ENCODE measurements around the gene ARHGEF25.
"Not testable (repeated sequence)": the region's sequence is repeated elsewhere in the genome, so short reads cannot be mapped to it uniquely, and the experiment has no call there.

The ARHGEF25 gene

GRCh38 chr12:57609101-57609780 is 2.0 kb upstream of the ARHGEF25 start:
- DNase-seq (ENCODE audit: low read depth), result no peak

GRCh38 chr12:57609781-57610553 is 1.3 kb upstream of the ARHGEF25 start:
- DNase-seq (ENCODE audit: low read depth), result no peak

- DNase-seq (ENCODE audit: low read depth), result no peak
Measured at GRCh38 chr12:57610554-57611107, 604 bp upstream of the ARHGEF25 start.

DNA sequence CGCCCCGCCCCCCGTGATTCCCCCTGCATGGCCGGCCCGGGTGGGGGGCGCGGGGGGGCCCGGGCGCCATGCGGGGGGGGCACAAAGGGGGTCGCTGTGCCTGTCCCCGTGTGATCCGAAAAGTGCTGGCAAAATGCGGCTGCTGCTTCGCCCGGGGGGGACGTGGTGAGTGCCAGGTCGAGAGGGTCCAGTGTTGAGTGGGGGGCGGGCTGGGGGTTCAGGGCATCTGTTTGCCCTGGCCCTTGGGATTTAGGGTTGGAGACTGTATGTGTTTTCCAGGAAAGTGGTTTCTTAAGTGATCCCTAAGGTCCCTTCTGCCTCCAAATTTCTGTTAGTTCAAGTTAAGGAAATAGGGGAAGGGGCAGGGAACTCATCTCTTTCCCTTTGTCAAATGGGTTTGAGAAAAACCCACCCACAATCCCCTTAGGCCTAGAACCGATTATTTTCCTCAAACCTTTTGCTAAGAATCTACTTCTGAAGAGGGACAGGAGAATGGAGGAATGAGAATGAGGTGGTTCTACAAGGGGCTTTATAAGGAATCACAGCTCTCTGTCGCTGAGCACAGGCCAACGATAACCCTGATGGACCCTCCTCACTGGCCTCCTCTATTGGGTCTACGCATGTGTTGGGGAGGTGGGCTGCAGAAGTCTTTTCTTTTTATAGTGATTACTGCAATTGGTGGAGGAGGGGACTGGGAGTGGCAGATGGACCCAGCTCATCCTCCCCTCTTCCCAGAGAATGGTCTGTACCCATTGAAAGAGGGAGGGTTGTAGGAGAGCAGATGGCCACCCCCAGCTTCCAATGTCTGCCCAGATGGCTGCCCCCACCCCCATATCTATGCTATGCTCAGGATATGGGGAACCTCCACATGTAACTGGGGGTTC is 834 bp downstream of the ARHGEF25 start:
- no peak for DNase-seq (ENCODE audit: low read depth)

GRCh38 chr12:57612711-57613426 is 1.6 kb downstream of the ARHGEF25 start:
- no peak for DNase-seq (ENCODE audit: low read depth)

DNA sequence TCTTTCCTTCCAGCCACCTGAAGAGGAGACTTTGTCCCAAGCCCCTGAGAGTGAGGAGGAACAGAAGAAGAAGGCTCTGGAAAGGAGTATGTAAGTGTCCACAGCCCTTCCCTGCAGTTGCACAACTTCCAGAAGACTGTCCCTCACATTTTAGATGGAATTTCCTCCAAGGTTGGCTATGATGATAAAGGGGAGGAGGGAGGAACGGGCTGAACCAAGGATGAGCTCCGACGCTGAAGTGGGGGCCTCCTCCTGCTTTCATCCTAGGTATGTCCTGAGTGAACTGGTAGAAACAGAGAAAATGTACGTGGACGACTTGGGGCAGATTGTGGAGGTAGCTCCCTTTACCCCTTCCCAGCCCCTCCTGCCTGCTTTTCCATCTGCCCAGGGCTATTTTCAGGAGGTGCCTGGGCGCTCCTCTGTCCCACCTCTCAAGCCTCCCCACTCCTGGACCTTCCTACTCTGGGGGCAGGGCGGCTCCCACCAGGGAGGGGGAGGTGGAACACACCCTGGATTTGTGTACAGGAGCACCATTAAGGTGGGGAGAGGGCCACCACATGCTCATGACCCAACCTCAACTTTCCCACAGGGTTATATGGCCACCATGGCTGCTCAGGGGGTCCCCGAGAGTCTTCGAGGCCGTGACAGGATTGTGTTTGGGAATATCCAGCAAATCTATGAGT is 2.3 kb downstream of the ARHGEF25 start:
- no peak for DNase-seq (ENCODE audit: low read depth)

- DNase-seq (ENCODE audit: low read depth), result no peak
Measured at GRCh38 chr12:57614178-57614947, 3.1 kb downstream of the ARHGEF25 start.

DNA sequence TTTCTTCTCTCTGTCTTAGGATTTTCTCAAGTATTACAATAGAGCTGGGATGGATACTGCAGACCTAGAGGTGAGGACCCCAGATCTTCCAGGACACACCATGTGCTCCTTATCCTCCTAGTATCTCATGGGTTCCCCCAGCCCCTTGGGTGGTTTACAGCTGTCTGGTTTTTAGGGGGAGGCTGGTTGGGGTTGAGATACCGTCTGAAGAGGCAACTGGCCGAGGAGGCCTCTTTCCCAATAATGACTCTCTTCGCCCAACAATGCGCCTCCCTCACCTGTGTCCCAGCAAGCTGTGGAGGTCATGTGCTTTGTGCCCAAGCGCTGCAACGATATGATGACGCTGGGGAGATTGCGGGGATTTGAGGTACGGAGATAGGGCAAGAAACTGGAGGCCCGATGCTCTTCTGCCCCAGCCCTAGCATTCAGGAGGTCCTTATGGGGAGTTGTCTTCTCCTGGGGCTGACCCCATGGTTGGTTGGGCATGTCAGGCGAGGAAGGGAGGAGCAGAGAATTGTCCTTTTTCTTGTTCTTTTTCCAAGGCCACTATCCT is 3.8 kb downstream of the ARHGEF25 start:
- no peak for DNase-seq (ENCODE audit: low read depth)

GRCh38 chr12:57615637-57616036 is 4.4 kb downstream of the ARHGEF25 start:
- no peak for DNase-seq (ENCODE audit: low read depth)

DNA sequence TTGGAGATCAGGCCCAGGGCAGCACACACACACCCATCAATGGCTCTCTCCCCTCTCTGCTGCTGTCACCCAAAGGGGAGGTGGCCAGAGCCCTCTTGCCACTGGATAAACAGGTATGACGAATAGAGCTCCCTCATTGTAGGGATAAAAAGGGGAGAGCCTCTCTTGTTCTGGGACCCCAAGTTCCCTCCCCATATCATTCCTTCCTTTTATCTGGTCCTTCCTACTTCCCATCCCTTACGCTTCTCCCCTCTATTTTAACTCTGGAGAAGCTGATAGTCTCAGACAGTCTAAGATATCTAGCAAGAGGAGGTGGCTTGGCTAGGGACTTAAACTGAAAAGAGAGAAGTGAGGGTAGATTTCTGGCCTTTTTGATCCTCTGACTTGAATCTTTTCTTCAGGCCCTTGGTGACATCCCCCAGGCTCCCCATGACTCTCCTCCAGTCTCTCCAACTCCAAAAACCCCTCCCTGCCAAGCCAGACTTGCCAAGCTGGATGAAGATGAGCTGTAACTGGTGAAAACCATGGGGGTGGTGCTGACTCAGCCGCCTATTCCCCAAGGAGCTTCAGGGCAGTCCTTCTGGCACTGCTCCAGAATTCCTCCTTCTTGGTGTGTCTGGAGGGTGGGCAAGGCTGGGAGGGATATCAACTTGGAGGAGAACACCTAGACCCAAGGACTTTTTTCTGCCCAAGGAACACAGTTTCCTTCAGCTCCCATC is 5.3 kb downstream of the ARHGEF25 start:
- no peak for DNase-seq (ENCODE audit: low read depth)

GRCh38 chr12:57617942-57618341 is 6.7 kb downstream of the ARHGEF25 start:
- DNase-seq (ENCODE audit: low read depth), result no peak

- DNase-seq (ENCODE audit: low read depth), result not testable (repeated sequence)
Measured at GRCh38 chr12:57618431-57618830, 7.2 kb downstream of the ARHGEF25 start.

GRCh38 chr12:57618966-57619433 is 7.8 kb downstream of the ARHGEF25 start:
- no peak for DNase-seq (ENCODE audit: low read depth)

DNA sequence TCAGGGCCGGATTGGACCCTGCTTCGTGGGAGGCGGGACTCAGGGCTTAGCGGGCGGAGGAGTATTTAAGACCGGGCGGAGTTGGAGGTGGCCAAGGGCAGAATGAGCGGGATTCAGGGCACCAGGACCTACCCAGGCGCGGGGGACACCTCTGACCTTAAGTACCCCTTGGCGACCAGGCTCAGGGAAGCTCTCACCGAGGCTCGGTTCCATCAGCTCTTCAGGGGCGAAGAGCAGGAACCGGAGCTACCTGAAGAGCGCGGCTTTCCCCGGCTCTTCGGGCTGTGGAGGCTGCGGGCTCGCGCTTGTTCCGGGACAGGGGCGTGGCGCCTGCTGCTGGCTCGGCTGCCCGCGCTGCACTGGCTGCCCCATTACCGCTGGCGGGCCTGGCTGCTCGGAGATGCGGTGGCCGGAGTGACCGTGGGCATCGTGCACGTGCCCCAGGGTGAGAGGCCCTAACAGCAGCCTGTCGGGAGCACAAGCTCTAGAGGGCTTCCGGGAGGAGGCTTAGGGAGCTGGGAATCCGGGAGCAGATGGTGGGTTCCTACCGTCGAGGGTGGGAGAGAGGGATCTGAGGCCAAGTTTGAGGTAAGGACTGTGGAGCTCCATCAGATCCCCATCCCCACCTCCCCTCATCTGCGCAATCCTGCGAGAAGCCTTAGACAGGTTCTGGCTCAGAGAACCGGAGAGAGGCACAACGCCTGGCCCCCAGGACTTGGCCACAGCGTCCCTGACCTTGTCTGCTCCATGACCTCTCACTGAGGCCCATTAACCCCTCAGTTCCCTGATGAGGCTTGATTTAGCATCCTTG is 8.4 kb downstream of the ARHGEF25 start:
- no peak for DNase-seq (ENCODE audit: low read depth)

DNA sequence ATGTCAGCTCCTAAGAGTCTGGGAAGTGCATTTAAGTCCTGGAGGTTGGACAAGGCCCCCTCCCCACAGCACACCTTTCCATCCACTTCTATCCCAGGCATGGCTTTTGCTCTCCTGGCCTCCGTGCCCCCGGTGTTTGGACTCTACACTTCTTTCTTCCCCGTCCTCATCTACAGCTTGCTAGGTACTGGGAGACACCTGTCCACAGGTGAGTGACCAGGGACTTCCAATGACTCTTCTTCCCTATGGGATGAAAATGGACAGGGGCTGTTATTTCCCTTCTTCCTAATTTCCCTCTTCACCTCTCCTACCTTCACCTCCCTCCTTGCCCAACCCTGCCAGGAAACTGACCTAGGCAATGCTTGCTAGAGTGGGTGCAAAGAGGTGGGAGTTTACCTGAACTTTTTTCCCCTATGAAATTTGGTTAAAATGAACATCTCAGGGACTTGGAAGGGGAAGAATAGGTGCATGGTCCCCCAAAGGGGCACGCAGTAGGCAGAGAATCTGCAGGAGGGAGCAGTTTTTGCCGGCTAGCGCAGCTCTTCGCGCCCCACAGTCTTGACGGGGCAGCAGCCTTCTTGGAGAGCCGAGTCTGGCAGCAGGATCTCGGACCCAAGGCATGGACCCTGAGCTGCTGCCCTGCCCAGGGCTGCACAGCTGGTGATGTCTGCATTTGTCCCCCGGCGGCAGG is 9.2 kb downstream of the ARHGEF25 start:
- no peak for DNase-seq (ENCODE audit: low read depth)

- DNase-seq (ENCODE audit: low read depth), result no peak
Measured at GRCh38 chr12:57620936-57621496, 9.8 kb downstream of the ARHGEF25 start.

Measured in activated gamma-delta T cell treated with anti-CD3 and anti-CD28 coated beads, Interleukin-2, amount 50 U/mL, for 16 hours (primary cell).